ENCODE data around the gene FAM131A. TPM values are rescaled to one million over a fixed set of nuclear protein-coding genes. Genes with fewer than 3 reads are reported as not detected.

The FAM131A gene
- total RNA-seq, 4 donors from 2014 or later: 53.9 to 71.4 (median 65.3) TPM

DNA sequence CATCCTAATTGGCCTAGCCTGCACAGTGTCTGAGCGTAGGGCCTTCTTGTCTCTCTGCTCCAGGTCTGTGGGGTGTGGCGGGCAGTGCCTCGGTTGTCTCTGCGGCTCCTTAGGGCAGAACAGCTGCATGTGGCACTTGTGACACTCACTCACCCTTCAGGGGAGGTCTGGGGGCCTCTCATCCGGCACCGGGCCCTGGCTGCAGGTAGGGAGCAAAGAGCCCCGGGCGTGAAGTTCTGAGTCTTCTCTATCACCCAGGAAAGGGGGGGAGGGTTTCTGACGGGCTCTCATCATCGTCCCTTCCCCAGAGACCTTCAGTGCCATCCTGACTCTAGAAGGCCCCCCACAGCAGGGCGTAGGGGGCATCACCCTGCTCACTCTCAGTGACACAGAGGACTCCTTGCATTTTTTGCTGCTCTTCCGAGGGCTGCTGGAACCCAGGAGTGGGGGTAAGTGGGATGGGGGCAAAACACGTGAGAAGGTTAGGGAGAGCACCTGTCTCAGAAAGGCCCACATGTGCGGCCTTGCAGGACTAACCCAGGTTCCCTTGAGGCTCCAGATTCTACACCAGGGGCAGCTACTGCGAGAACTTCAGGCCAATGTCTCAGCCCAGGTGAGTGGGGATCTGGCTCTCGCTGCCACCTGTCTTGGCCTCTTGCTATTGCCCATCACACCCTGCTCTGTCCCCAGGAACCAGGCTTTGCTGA lies 45.1 kb downstream of the FAM131A start:
- Histone ChIP-seq H3K4me3 (no peak overlapping the region), H3K4me1 (peaks cover 0 to 41% (median 24%) of the 10 kb centered on the region in 3 donors), H3K36me3 (peaks cover 0 to 29% of the 10 kb centered on the region in 2 donors), H3K27ac (no peak overlapping the region), H3K9me3 (no peaks in the 10 kb centered on the region), H3K27me3 (peaks cover 45% of the 10 kb centered on the region)
- ATAC-seq: no peak
- TF ChIP-seq, protein P1, sequence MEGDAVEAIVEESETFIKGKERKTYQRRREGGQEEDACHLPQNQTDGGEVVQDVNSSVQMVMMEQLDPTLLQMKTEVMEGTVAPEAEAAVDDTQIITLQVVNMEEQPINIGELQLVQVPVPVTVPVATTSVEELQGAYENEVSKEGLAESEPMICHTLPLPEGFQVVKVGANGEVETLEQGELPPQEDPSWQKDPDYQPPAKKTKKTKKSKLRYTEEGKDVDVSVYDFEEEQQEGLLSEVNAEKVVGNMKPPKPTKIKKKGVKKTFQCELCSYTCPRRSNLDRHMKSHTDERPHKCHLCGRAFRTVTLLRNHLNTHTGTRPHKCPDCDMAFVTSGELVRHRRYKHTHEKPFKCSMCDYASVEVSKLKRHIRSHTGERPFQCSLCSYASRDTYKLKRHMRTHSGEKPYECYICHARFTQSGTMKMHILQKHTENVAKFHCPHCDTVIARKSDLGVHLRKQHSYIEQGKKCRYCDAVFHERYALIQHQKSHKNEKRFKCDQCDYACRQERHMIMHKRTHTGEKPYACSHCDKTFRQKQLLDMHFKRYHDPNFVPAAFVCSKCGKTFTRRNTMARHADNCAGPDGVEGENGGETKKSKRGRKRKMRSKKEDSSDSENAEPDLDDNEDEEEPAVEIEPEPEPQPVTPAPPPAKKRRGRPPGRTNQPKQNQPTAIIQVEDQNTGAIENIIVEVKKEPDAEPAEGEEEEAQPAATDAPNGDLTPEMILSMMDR (IDR thresholded peaks at IDR 0.05): no peak
- TF ChIP-seq POLR2AphosphoS5 (IDR thresholded peaks at IDR 0.05) (no peak), EP300 (IDR thresholded peaks at IDR 0.05) (no peak), POLR2A (IDR thresholded peaks at IDR 0.05) (no peak)
- 83% methylated on average over 1 of the region's 16 CpGs; no CpG with 5 or more reads in 1 of the 2 donors for WGBS, 2 donors (ENCODE audit: low coverage in 1 of 2)

DNA sequence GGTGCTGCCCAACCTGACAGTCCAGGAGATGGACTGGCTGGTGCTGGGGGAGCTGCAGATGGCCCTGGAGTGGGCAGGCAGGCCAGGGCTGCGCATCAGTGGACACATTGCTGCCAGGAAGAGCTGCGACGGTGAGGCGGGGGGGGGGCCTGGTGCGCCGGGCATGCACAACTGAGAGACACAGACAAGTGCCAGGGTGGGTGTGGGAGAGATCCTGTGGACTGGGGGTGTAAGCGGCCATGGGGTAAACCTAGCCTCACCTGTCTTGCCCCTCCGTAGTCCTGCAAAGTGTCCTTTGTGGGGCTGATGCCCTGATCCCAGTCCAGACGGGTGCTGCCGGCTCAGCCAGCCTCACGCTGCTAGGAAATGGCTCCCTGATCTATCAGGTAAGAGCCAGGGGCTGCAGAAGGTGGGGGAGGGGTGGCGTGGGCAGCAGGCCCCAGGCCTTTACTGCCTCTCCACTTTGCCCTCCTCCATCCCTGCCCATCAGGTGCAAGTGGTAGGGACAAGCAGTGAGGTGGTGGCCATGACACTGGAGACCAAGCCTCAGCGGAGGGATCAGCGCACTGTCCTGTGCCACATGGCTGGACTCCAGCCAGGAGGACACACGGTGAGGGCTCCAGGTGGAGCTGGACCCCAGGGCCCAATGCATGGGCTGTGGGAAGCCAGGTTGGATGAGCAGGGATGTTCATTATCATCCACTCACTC lies 45.8 kb downstream of the FAM131A start:
- TF ChIP-seq, protein P1 (IDR thresholded peaks at IDR 0.05): no peak
- no peak for TF ChIP-seq POLR2A (IDR thresholded peaks at IDR 0.05)
- TF ChIP-seq POLR2AphosphoS5 (IDR thresholded peaks at IDR 0.05): no peak
- TF ChIP-seq EP300 (IDR thresholded peaks at IDR 0.05): no peak
- no peaks in the 10 kb centered on the region for H3K9me3 ChIP-seq
- 100% methylated on average over 1 of the region's 15 CpGs; no CpG with 5 or more reads in 1 of the 2 donors for WGBS, 2 donors (ENCODE audit: low coverage in 1 of 2)
- peaks cover 0 to 34% (median 21%) of the 10 kb centered on the region in 3 donors for H3K4me1 ChIP-seq
- no peak overlapping the region for H3K4me3 ChIP-seq
- peaks cover 39% of the 10 kb centered on the region for H3K27me3 ChIP-seq
- peaks cover 0 to 34% of the 10 kb centered on the region in 2 donors for H3K36me3 ChIP-seq
- no peak overlapping the region for H3K27ac ChIP-seq
- no peak for ATAC-seq

DNA sequence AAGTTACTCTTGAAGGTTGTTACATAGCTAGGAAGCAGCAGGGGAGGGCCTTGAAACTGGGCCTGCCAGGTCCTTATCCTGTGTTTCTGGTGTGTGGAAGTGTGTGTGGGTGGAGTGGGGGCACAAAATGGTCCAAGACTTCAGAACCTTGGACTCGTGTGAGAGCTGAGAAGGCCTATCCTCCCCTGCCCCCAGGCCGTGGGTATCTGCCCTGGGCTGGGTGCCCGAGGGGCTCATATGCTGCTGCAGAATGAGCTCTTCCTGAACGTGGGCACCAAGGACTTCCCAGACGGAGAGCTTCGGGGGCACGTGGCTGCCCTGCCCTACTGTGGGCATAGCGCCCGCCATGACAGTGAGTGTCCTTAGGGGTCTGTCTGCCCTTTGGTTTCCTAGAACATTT lies 46.9 kb downstream of the FAM131A start:
- no peak overlapping the region for H3K4me3 ChIP-seq
- H3K4me1 ChIP-seq: peaks cover 0 to 22% (median 12%) of the 10 kb centered on the region in 3 donors
- 85% methylated on average over 4 of the region's 9 CpGs; no CpG with 5 or more reads in 1 of the 2 donors for WGBS, 2 donors (ENCODE audit: low coverage in 1 of 2)
- peaks cover 0 to 39% of the 10 kb centered on the region in 2 donors for H3K36me3 ChIP-seq
- no peak for ATAC-seq
- peaks cover 37% of the 10 kb centered on the region for H3K27me3 ChIP-seq
- H3K27ac ChIP-seq: no peak overlapping the region
- TF ChIP-seq, protein P1 (IDR thresholded peaks at IDR 0.05): no peak
- TF ChIP-seq POLR2AphosphoS5 (IDR thresholded peaks at IDR 0.05): no peak
- TF ChIP-seq POLR2A (IDR thresholded peaks at IDR 0.05): no peak
- TF ChIP-seq EP300 (IDR thresholded peaks at IDR 0.05): no peak
- no peaks in the 10 kb centered on the region for H3K9me3 ChIP-seq

DNA sequence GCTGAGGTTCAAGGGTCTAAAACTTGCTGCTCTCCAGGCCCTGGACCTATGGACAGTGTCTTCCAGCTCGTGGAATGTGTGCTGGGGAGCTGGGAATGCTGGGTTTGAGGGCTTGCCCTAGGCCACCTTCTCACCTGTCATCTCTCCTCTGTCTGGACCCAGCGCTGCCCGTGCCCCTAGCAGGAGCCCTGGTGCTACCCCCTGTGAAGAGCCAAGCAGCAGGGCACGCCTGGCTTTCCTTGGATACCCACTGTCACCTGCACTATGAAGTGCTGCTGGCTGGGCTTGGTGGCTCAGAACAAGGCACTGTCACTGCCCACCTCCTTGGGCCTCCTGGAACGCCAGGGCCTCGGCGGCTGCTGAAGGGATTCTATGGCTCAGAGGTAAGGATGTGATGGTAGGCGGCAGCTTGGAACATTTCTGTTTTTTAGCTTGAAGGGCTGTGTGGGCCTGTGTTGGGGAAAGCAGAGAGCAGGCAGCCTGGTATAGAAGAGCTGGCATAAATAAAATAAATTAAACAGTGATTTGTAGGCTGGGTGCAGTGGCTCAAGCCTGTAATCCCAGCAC lies 47.5 kb downstream of the FAM131A start:
- Histone ChIP-seq H3K4me3 (no peak overlapping the region), H3K36me3 (peaks cover 0 to 39% of the 10 kb centered on the region in 2 donors), H3K9me3 (no peaks in the 10 kb centered on the region), H3K27ac (no peak overlapping the region), H3K4me1 (peaks cover 0 to 18% (median 11%) of the 10 kb centered on the region in 3 donors), H3K27me3 (peaks cover 32% of the 10 kb centered on the region)
- TF ChIP-seq POLR2AphosphoS5 (IDR thresholded peaks at IDR 0.05) (no peak), POLR2A (IDR thresholded peaks at IDR 0.05) (no peak), EP300 (IDR thresholded peaks at IDR 0.05) (no peak)
- TF ChIP-seq, protein P1 (IDR thresholded peaks at IDR 0.05): no peak
- no peak for ATAC-seq
- no CpG with 5 or more reads among the region's 8 CpGs for WGBS, 2 donors (ENCODE audit: low coverage in 1 of 2)
